Activated T-cell treated with anti-CD3 and anti-CD28 coated beads, Interleukin-2, amount 50 U/mL, for 24 hours (primary cell): Measurements from ENCODE around the gene TBC1D23.
A peak's percentile ranks its signal among the peaks of the same experiment; 100 is the strongest.
"Not testable (repeated sequence)": the region's sequence is repeated elsewhere in the genome, so short reads cannot be mapped to it uniquely, and the experiment has no call there.

Source experiments
- DNase-seq: peaks from one replicate; pipeline ENCODE4 v3.0.0-alpha.2; 2020
- H3K27ac Mint-ChIP-seq: 2 replicates; pipeline ENCODE4 v1.8.0; 2020; ENCODE audit warnings: mild to moderate bottlenecking, mixed read lengths
- H3K27me3 Mint-ChIP-seq: 2 replicates; pipeline ENCODE4 v1.8.0; 2020; ENCODE audit warnings: mixed read lengths
- H3K36me3 Mint-ChIP-seq: 2 replicates; pipeline ENCODE4 v1.8.0; 2020; ENCODE audit warnings: low read depth, mixed read lengths
- H3K4me1 Mint-ChIP-seq: 2 replicates; pipeline ENCODE4 v1.8.0; 2020; ENCODE audit warnings: low read depth, mixed read lengths
- H3K4me3 Mint-ChIP-seq: 2 replicates; pipeline ENCODE4 v1.8.0; 2020; ENCODE audit warnings: mild to moderate bottlenecking, moderate library complexity, mixed read lengths
- H3K9me3 Mint-ChIP-seq: 2 replicates; pipeline ENCODE4 v1.8.0; 2020; ENCODE audit warnings: mixed read lengths

The TBC1D23 gene

GRCh38 chr3:100242471-100242870, 18.3 kb upstream of the TBC1D23 start:
- H3K9me3 Mint-ChIP-seq, DNase-seq, H3K27ac Mint-ChIP-seq, H3K36me3 Mint-ChIP-seq, H3K27me3 Mint-ChIP-seq, H3K4me3 Mint-ChIP-seq: not testable (repeated sequence)
- peaks cover 16% of the 10 kb centered on the region for H3K4me1 Mint-ChIP-seq

- Mint-ChIP-seq H3K27ac (no peak overlapping the region), H3K27me3 (no peaks in the 10 kb centered on the region), H3K4me1 (peaks cover 22% of the 10 kb centered on the region), H3K36me3 (no peaks in the 10 kb centered on the region), H3K4me3 (no peak overlapping the region), H3K9me3 (no peaks in the 10 kb centered on the region)
- DNase-seq = no peak
Observed at GRCh38 chr3:100244264-100244663, 16.5 kb upstream of the TBC1D23 start.

GRCh38 chr3:100245136-100245535, 15.7 kb upstream of the TBC1D23 start:
- H3K4me3 Mint-ChIP-seq = no peak overlapping the region
- no peak overlapping the region for H3K27ac Mint-ChIP-seq
- no peaks in the 10 kb centered on the region for H3K27me3 Mint-ChIP-seq
- H3K36me3 Mint-ChIP-seq = no peaks in the 10 kb centered on the region
- no peak for DNase-seq
- peaks cover 22% of the 10 kb centered on the region for H3K4me1 Mint-ChIP-seq
- no peaks in the 10 kb centered on the region for H3K9me3 Mint-ChIP-seq

GRCh38 chr3:100245927-100246326, 14.9 kb upstream of the TBC1D23 start:
- Mint-ChIP-seq H3K27ac (peak overlapping the region; percentile 51), H3K27me3 (no peaks in the 10 kb centered on the region), H3K4me1 (peaks cover 22% of the 10 kb centered on the region), H3K9me3 (no peaks in the 10 kb centered on the region), H3K4me3 (no peak overlapping the region), H3K36me3 (no peaks in the 10 kb centered on the region)
- DNase-seq = no peak

GRCh38 chr3:100246999-100247398, 13.8 kb upstream of the TBC1D23 start:
- no peak overlapping the region for H3K4me3 Mint-ChIP-seq
- peak overlapping the region; percentile 56 for H3K27ac Mint-ChIP-seq
- H3K36me3 Mint-ChIP-seq = no peaks in the 10 kb centered on the region
- DNase-seq = no peak
- H3K27me3 Mint-ChIP-seq = no peaks in the 10 kb centered on the region
- peaks cover 22% of the 10 kb centered on the region for H3K4me1 Mint-ChIP-seq
- no peaks in the 10 kb centered on the region for H3K9me3 Mint-ChIP-seq

GRCh38 chr3:100252001-100252400, 8.8 kb upstream of the TBC1D23 start:
- Mint-ChIP-seq H3K36me3 (no peaks in the 10 kb centered on the region), H3K27me3 (no peaks in the 10 kb centered on the region), H3K4me1 (peaks cover 10% of the 10 kb centered on the region), H3K27ac (no peak overlapping the region), H3K4me3 (no peak overlapping the region), H3K9me3 (no peaks in the 10 kb centered on the region)
- DNase-seq = no peak

- H3K9me3 Mint-ChIP-seq = no peaks in the 10 kb centered on the region
- H3K4me3 Mint-ChIP-seq = no peak overlapping the region
- H3K27ac Mint-ChIP-seq = no peak overlapping the region
- H3K27me3 Mint-ChIP-seq = no peaks in the 10 kb centered on the region
- no peaks in the 10 kb centered on the region for H3K36me3 Mint-ChIP-seq
- DNase-seq = peak; percentile 39
- H3K4me1 Mint-ChIP-seq = peaks cover 14% of the 10 kb centered on the region
Observed at GRCh38 chr3:100254168-100254777, 6.5 kb upstream of the TBC1D23 start.

GRCh38 chr3:100256731-100257151, 4.1 kb upstream of the TBC1D23 start:
- H3K27me3 Mint-ChIP-seq = no peaks in the 10 kb centered on the region
- H3K4me1 Mint-ChIP-seq = peaks cover 33% of the 10 kb centered on the region
- no peak for DNase-seq
- no peak overlapping the region for H3K4me3 Mint-ChIP-seq
- H3K36me3 Mint-ChIP-seq = peaks cover 7% of the 10 kb centered on the region
- H3K9me3 Mint-ChIP-seq = no peaks in the 10 kb centered on the region
- H3K27ac Mint-ChIP-seq = no peak overlapping the region

- peak overlapping the region; percentile 16 for H3K27ac Mint-ChIP-seq
- H3K4me1 Mint-ChIP-seq = peaks cover 38% of the 10 kb centered on the region
- no peaks in the 10 kb centered on the region for H3K9me3 Mint-ChIP-seq
- peaks cover 7% of the 10 kb centered on the region for H3K36me3 Mint-ChIP-seq
- no peak overlapping the region for H3K4me3 Mint-ChIP-seq
- DNase-seq = no peak
- no peaks in the 10 kb centered on the region for H3K27me3 Mint-ChIP-seq
Observed at GRCh38 chr3:100257586-100257985, 3.2 kb upstream of the TBC1D23 start.

- peaks cover 64% of the 10 kb centered on the region for H3K4me1 Mint-ChIP-seq
- H3K4me3 Mint-ChIP-seq = peak overlapping the region; percentile 97
- H3K27ac Mint-ChIP-seq = peak overlapping the region; percentile 97
- DNase-seq = peak; percentile 43
- no peaks in the 10 kb centered on the region for H3K27me3 Mint-ChIP-seq
- H3K36me3 Mint-ChIP-seq = peaks cover 7% of the 10 kb centered on the region
- H3K9me3 Mint-ChIP-seq = no peaks in the 10 kb centered on the region
Observed at GRCh38 chr3:100260081-100260684, 609 bp upstream of the TBC1D23 start.

GRCh38 chr3:100261485-100261903, 702 bp downstream of the TBC1D23 start:
- Mint-ChIP-seq H3K4me3 (peak overlapping the region; percentile 97), H3K27me3 (no peaks in the 10 kb centered on the region), H3K9me3 (no peaks in the 10 kb centered on the region), H3K4me1 (peaks cover 64% of the 10 kb centered on the region), H3K36me3 (peaks cover 7% of the 10 kb centered on the region), H3K27ac (peak overlapping the region; percentile 97)
- no peak for DNase-seq

GRCh38 chr3:100262925-100263324, 2.1 kb downstream of the TBC1D23 start:
- not testable (repeated sequence) for H3K27ac Mint-ChIP-seq, H3K27me3 Mint-ChIP-seq
- peak overlapping the region; percentile 15 for H3K4me3 Mint-ChIP-seq

GRCh38 chr3:100263583-100263982, 2.8 kb downstream of the TBC1D23 start:
- H3K27me3 Mint-ChIP-seq = no peaks in the 10 kb centered on the region
- H3K4me3 Mint-ChIP-seq = no peak overlapping the region
- H3K36me3 Mint-ChIP-seq = peaks cover 7% of the 10 kb centered on the region
- no peak for DNase-seq
- H3K27ac Mint-ChIP-seq = peak overlapping the region; percentile 1
- H3K4me1 Mint-ChIP-seq = peaks cover 62% of the 10 kb centered on the region
- H3K9me3 Mint-ChIP-seq = no peaks in the 10 kb centered on the region

More at GRCh38 chr3:100262925-100263324, 2.1 kb downstream of the TBC1D23 start:
- DNase-seq, H3K9me3 Mint-ChIP-seq, H3K36me3 Mint-ChIP-seq: not testable (repeated sequence)
- peaks cover 62% of the 10 kb centered on the region for H3K4me1 Mint-ChIP-seq

- Mint-ChIP-seq H3K27me3 (no peaks in the 10 kb centered on the region), H3K4me3 (no peak overlapping the region), H3K36me3 (peaks cover 7% of the 10 kb centered on the region), H3K9me3 (no peaks in the 10 kb centered on the region), H3K4me1 (peaks cover 67% of the 10 kb centered on the region), H3K27ac (peak overlapping the region; percentile 34)
- DNase-seq = no peak
Observed at GRCh38 chr3:100264242-100264641, 3.5 kb downstream of the TBC1D23 start.

GRCh38 chr3:100265016-100265415, 4.2 kb downstream of the TBC1D23 start:
- peaks cover 67% of the 10 kb centered on the region for H3K4me1 Mint-ChIP-seq
- no peaks in the 10 kb centered on the region for H3K27me3 Mint-ChIP-seq
- H3K27ac Mint-ChIP-seq = peak overlapping the region; percentile 38
- H3K36me3 Mint-ChIP-seq = peaks cover 7% of the 10 kb centered on the region
- no peak for DNase-seq
- H3K9me3 Mint-ChIP-seq = no peaks in the 10 kb centered on the region
- H3K4me3 Mint-ChIP-seq = no peak overlapping the region
